Erythroblast (primary cell): ENCODE data around the gene TNNI2.

Experiments
- GATA1 ChIP-seq: IDR thresholded peaks from 2 replicates; pipeline ENCODE4 v1.6.1; 2011; ENCODE audit warnings: low read depth, mild to moderate bottlenecking, control low read depth, low read length, moderate library complexity
- POLR2A ChIP-seq: IDR thresholded peaks from 2 replicates; pipeline ENCODE4 v1.6.1; 2011; ENCODE audit warnings: mild to moderate bottlenecking, low read length

DNA sequence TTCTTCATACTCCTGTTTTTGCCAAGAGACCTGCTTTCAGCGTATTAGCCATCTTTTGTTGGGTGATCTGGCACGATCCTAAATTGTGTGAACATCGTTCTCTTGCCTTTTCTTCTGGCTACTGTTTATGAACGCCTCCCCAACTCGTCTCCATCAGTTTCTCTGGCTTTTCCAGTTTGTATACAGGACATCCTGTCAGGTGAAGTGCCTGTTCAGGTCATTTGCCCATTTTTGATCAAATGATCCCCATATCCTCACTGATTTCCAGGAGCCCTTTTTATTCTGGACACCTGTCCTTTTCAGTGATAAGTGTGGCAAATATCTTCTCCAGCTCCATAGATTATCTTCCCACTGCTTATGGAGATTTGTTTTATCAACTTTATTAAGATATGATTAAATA, 26.5 kb upstream of the TNNI2 start:
- TF ChIP-seq POLR2A = no peak
- no peak for TF ChIP-seq GATA1
